Tibial nerve (tissue), 3 donors: ENCODE results near the gene S100A16.

Experiments
- CTCF ChIP-seq, 5 experiments: fragments of 200-600 bp in 3 of 5; fragments of 450-650 bp in 2 of 5; sonication (generic) in 3 of 5; IDR thresholded peaks; one replicate each; pipeline ENCODE4 v1.5.1; 2016 to 2019; ENCODE audit warnings: antibody characterized with exemption in 5 of 5, mild to moderate bottlenecking in 3 of 5, moderate library complexity in 2 of 5
- POLR2A ChIP-seq, 2 donors: fragments of 450-650 bp; IDR thresholded peaks; one replicate each; pipeline ENCODE4 v1.6.1; 2017; ENCODE audit warnings: antibody characterized with exemption in 2 of 2, mild to moderate bottlenecking in 2 of 2, moderate library complexity in 2 of 2

- TF ChIP-seq POLR2A (IDR thresholded peaks at IDR 0.05) (no peak), CTCF (IDR thresholded peaks at IDR 0.05) (no peak)
These were observed 33.9 kb upstream of the S100A16 start for GRCh38 chr1:153646672-153647345.
